Smooth muscle cell of the brain vasculature (primary cell): ENCODE results near the gene WBP1L.
"Not testable (repeated sequence)": the region's sequence is repeated elsewhere in the genome, so short reads cannot be mapped to it uniquely, and the experiment has no call there.

Experiments
- DNase-seq: peaks from one replicate; pipeline ENCODE4 v3.0.0-alpha.2; 2012; ENCODE audit warnings: low read depth, low spot score

WBP1L gene

GRCh38 chr10:102723989-102724388 is 19.8 kb upstream of the WBP1L start:
- DNase-seq, result no peak

- DNase-seq, result no peak
Observed at GRCh38 chr10:102726274-102726673, 17.5 kb upstream of the WBP1L start.

DNA sequence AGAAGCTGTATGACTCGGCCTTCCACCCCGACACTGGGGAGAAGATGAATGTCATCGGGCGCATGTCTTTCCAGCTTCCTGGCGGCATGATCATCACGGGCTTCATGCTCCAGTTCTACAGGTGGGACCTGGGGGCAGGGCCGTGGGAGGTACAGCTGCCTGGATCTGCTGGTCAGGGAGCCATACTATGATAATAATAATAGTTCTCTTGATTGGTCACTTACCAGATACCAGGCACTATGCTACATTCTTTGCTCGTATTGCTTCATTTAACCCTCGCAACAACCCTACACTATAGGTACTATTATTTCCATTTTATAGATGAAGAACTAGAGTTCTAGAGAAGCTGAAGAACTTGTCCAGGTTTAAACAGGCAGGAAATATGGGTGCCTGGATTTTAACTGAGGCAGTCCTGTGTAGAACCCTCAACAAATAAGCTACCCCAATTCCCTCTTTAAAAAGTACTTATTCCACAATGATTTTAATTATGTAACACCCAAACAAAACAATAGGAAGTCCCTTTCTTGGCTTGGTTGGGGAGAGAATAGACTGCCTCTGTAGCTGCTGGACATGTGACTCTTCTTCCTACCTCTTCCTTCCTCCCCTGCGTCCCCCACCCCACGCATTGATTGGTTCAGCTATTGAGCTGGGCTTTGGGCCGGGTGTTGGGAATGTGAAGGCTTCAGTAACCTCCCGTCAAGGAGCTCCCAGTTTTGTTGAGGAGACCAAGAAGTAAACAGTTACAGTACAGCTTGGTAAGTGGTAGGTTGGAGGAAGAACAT is 16.5 kb upstream of the WBP1L start:
- DNase-seq, result no peak

DNA sequence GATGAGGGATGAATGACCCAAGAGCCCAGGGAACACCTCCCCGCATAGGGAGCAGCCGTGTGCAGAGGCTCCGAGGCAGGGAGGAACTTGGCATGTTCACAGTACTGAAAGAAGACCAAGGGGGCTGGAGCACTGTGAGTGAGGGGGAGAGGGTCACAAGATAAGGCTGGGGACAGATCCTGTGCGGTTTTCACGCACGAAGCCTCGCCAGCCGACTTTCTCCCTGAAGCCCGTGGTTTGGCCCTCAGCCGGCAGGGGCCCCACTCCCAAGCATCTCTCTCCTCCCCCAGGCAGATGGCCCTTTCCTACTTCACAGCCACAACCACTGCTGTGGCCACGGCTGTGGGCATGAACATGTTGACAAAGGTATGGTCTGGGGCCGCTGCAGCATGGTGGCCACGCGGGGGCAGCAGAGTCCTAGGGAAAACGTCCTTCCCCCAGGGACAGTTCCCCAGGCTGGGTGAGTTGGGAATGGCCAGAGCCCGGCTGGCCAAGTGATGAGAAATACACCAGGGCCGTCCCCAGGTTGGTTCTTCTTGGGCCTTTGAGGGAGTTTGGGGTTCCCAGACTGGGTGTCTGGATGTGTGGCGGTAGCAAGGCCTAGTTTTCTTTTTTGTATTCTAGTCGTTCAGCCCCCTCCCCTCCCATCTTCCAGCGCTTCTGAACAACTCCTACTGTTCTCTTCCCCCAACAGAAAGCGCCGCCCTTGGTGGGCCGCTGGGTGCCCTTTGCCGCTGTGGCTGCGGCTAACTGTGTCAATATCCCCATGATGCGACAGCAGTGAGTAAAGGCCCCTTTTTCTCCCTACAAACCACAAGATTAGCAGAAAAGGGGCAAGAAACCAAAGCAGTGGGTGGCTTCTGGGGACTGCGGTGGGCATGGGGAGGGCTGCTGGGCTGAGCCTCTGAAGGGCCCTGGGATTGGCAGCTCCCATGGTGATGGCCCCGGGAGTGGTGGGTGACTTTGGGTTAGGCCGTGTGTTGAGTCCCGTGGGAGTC is 14.4 kb upstream of the WBP1L start:
- DNase-seq, result no peak

GRCh38 chr10:102731222-102731800 is 12.4 kb upstream of the WBP1L start:
- no peak for DNase-seq

- no peak for DNase-seq
Observed at GRCh38 chr10:102732661-102733060, 11.1 kb upstream of the WBP1L start.

- DNase-seq, result no peak
Observed at GRCh38 chr10:102735065-102735562, 8.6 kb upstream of the WBP1L start.

- no peak for DNase-seq
Observed at GRCh38 chr10:102738692-102739121, 5.0 kb upstream of the WBP1L start.

- no peak for DNase-seq
Observed at GRCh38 chr10:102740229-102740628, 3.5 kb upstream of the WBP1L start.

DNA sequence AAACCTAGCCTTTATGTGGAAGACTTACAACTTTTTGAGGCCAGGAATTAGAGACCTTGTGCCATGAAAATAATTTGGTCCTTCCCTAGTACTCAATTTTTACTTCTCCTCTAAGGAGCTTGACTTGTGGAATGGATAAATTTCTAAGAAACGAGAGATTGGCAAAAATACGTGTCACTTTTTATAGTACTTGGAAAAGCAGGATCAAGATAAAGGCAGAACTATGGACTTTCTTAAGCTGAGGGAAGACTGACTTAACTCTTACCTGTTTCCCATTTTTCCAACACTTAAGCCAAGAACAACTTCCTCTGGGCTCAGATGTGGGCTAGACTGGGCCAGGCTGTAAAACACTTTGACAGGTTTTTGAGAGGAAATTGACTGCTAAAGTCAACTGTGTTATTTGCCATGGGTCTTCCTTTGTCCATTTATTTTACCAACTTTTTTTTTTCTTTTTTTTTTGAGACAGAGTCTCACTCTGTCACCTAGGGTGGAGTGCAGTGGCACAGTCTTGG is 2.0 kb upstream of the WBP1L start:
- DNase-seq, result no peak

- not testable (repeated sequence) for DNase-seq
Observed at GRCh38 chr10:102742313-102742712, 1.4 kb upstream of the WBP1L start.

GRCh38 chr10:102743078-102743587 is 615 bp upstream of the WBP1L start:
- no peak for DNase-seq

GRCh38 chr10:102744374-102745051 is 765 bp downstream of the WBP1L start:
- DNase-seq, result no peak

GRCh38 chr10:102745157-102745556 is 1.4 kb downstream of the WBP1L start:
- DNase-seq, result no peak

- no peak for DNase-seq
Observed at GRCh38 chr10:102752266-102752930, 8.7 kb downstream of the WBP1L start.

DNA sequence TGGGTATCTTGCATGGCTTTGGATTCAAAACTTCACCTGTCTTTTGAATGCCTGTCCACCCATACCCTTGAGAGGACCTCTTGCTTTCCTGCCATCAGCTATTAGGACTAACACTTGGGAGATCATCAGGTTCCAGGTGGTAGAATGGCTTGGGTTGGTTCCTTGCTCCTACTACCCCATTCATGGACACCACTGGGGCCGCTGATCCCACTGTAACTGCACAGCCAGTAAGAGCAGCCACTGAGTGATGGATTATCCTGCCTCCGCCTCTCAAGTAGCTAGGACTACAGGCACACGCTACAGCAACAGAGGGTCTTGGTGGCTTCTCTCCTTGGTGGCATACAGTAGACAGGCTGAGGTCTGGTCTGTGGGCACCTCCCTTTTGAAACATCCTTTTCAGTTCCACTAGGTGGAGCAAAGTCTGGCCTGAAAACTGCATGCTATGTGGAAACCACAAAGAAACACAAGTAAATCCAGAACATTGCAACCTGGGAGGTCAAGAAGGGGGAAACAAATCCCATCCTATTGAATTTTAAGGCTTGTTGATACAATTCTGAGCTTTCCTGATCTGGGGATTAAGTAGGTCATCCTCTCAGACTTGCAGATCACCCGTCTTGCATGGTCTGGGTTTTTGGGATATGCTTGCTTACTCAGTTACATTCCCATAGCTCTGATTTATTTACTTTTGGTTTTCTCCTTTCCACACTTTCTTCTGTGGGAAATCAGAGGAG is 9.4 kb downstream of the WBP1L start:
- DNase-seq, result peak; percentile 54

DNA sequence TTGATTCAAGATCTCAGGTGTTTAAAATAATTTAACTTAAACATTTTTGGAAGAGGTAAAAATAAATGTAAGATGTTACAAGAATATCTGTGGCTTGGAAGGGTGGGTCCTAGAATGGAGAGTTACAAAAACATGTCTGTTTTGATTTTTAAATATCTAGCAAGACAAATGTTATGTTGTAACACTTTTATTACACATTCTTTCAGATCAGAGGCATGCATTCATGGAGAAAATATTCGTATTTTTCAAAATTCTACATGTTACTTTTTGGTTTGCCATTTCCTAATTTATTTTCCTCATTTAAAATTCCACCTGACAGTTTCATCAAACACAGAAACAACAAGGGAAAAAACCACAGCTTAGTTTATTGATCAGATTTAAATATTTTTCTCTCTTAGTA is 10.0 kb downstream of the WBP1L start:
- DNase-seq, result no peak

GRCh38 chr10:102757323-102757722 is 13.6 kb downstream of the WBP1L start:
- no peak for DNase-seq

- DNase-seq, result no peak
Observed at GRCh38 chr10:102758240-102758932, 14.6 kb downstream of the WBP1L start.
